UCSD-AML1 (cell line): ENCODE data around the gene SLC30A7.

Source experiments
- DNase-seq: peaks from one replicate; lab custom pipeline; 2025; ENCODE audit not compliant: unreplicated experiment; lab: John Stamatoyannopoulos, UW

The SLC30A7 gene

DNA sequence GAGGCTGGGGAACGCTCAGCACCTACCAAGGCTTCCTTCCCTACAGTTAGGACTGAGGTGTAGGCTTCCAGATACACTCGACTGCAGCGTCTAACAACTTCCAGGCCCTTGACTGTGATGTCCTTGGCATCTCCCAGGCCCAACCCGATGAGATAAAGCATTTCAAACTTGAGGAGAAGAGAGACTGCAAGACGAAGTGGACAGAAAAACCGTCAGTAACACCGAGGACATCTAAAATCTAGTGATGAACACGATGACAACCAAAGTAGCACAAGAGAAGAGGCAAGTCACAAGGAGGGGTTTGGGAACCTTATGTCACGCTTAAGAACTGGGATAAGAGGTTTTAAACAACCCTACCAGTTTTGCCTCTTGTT lies 129.4 kb downstream of the SLC30A7 start:
- DNase-seq: peak; percentile 31

DNA sequence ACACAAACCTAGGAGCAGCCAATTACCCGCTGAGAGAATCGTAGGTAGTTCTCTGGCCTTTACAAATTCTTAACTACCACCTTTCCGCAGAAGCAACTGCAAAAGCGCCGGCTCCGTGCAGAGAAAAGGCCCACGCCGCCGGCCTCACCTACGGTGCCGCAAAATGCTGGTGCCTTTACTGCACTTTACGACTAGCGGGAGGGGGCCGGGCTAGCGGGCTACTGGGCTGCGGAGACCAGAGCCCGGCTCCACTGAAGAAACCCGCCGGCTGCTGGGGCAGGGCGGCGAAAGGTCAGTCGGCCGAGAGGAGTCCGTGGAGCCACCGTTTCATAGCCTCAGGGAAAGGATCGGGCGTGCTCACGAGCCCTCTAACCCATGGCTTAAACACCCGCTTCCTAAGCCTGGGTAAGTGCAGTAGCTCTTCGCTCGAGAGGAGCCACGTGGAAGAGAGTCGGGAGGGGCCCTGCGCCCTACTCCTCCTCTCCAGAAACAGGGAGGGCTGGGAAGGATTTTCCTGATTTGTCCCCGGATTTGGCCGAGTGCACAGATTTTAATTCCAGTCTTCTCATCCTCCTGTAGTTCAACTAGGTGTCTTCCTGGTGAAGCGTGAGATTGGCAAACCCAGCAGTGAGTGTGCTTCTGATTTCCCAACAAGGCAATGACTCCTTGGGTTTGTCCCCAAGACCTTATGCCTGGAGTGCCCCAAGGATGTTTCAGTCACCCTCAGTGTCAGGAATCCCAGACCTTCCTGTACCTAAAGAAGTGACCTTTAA lies 130.0 kb downstream of the SLC30A7 start, which contains the start of gene DPH5:
DPH5 (minus strand) TSS at position 128 of the 773 bp plus-strand sequence. CDS start 341 bp downstream, outside the sequence.
- peak; percentile 86 for DNase-seq

DNA sequence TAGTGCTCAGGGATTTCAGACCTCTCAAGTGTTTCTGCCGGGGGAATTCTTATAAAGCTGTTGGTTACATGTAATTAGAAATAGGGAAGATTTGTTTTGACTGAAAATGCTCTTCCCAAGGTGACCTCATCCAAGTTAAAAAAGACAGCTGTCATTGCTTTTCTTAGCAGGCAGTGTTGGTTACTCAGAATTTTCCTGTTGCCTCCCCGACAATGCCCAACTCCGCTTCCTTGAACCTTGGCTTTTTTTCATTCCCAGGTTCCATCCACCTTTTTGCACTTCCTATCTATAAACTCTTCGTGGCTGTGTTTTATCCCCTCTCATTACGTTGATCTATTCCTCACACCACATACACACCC lies 130.5 kb downstream of the SLC30A7 start:
- DNase-seq: no peak

DNA sequence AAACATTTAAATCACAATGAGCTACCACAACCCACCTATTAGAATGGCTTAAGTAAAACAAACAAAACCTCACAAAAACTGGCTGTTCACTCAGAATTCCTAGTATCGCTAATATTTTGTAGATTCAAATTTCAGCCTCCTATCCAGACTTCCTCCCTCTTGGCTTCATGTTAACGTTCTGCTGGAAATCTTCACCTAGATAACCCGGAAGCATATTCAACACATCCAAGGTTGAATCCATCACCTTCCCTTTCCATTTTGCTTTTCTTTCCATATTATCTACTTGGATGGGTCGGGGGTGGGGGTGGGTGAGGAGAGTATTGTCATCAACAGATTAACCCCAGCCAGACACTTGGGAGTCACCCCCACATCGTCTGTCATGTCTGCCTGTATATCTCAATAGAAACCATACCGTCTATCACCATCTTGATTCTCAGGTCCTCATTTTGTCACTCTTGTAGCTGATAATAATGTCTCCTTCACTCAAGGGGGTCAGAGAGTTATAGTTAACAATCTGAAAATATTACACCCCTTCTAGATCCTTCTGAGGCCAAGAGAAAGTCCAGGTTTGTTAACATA lies 131.4 kb downstream of the SLC30A7 start:
- no peak for DNase-seq

DNA sequence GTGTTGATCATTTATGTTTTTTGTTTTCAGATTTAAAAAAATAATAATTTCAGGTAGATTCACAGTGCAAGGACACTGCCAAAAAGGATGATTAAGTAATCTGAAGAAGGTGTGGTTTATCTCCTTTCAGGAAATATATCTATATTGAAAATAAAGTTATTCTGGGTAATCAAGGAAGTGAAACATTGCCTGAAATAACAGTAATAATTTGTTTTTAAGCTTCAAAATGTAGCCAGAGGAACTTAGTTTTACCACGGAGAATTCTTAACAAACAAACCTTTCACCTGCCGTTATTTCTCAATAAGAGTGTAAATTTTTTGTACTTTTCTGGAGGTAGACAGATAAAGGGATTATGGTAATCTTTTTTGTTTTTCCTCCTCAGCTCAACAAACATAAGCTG lies 132.6 kb downstream of the SLC30A7 start:
- no peak for DNase-seq

DNA sequence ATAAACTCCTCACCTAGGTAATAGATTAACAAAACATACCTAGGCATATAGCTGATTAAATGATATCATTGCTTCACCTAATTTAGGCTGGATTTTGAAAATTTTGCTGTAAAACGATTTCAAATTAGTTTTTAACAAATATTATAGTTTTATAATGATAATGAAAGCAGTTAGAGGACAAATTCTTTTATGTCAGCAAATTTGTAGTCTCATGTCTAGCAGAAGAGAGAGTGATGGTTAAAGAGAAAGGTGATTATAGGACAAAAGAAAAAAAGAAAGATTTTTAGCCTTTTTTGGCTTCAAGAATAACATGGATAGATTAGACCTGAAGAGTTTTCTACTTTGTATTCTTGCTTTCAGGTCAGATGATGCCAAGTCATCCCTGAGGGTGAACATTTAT lies 133.3 kb downstream of the SLC30A7 start:
- DNase-seq: no peak

DNA sequence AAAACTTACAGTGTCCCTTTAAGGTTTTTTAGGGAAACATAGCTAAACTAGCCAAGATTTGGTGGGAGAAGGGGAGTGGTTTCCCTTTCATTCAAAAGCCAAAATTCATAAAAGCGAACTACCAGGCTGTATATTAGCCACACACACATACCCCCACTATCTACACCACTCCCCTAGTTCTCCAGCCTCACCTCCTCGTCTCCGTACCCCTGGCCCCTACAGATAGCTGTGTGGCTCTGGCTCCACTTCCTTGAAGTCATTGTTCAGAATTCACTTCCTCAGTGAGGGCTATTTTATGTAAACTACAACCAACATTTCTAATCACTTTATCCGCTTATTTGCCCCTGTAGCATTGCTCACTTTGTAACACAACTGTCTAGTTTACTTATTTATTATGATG lies 135.0 kb downstream of the SLC30A7 start:
- DNase-seq: no peak
